ENCODE measurements around the gene CSMD2.

DNA sequence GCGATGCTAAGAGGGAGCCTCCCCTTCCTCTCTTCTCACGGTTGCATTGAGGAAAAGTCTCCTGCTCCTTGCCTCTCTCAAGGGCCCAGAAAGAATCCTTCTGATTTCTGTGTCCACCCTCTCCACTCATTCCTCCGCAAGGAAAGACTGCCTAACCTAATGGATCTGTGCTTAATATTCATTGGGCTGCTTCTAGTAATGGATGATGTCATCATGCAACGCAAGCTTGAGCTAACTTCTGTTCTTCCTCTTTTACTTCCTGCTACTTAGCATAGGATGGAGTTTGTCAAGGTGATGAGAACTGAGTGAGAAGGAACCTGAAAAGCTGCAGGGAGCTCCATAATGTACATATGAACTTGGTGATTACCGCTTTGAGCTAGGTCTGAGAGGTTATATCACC is 336.4 kb downstream of the CSMD2 start:
- TF ChIP-seq, protein P1, sequence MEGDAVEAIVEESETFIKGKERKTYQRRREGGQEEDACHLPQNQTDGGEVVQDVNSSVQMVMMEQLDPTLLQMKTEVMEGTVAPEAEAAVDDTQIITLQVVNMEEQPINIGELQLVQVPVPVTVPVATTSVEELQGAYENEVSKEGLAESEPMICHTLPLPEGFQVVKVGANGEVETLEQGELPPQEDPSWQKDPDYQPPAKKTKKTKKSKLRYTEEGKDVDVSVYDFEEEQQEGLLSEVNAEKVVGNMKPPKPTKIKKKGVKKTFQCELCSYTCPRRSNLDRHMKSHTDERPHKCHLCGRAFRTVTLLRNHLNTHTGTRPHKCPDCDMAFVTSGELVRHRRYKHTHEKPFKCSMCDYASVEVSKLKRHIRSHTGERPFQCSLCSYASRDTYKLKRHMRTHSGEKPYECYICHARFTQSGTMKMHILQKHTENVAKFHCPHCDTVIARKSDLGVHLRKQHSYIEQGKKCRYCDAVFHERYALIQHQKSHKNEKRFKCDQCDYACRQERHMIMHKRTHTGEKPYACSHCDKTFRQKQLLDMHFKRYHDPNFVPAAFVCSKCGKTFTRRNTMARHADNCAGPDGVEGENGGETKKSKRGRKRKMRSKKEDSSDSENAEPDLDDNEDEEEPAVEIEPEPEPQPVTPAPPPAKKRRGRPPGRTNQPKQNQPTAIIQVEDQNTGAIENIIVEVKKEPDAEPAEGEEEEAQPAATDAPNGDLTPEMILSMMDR (IDR thresholded peaks at IDR 0.05), result no peak
- TF ChIP-seq POLR2A (IDR thresholded peaks at IDR 0.05), result no peak
- TF ChIP-seq EP300 (IDR thresholded peaks at IDR 0.05), result no peak
